Measurements from ENCODE around the gene CERT1. TPM values are rescaled to one million over a fixed set of nuclear protein-coding genes. Genes with fewer than 3 reads are reported as not detected.
"Not testable (repeated sequence)": the region's sequence is repeated elsewhere in the genome, so short reads cannot be mapped to it uniquely, and the experiment has no call there.

CERT1 gene
- total RNA-seq, 1 donor from 2014 or later = 11.7 TPM

GRCh38 chr5:75513841-75514240 is 2.4 kb upstream of the CERT1 start:
- TF ChIP-seq, protein P1, sequence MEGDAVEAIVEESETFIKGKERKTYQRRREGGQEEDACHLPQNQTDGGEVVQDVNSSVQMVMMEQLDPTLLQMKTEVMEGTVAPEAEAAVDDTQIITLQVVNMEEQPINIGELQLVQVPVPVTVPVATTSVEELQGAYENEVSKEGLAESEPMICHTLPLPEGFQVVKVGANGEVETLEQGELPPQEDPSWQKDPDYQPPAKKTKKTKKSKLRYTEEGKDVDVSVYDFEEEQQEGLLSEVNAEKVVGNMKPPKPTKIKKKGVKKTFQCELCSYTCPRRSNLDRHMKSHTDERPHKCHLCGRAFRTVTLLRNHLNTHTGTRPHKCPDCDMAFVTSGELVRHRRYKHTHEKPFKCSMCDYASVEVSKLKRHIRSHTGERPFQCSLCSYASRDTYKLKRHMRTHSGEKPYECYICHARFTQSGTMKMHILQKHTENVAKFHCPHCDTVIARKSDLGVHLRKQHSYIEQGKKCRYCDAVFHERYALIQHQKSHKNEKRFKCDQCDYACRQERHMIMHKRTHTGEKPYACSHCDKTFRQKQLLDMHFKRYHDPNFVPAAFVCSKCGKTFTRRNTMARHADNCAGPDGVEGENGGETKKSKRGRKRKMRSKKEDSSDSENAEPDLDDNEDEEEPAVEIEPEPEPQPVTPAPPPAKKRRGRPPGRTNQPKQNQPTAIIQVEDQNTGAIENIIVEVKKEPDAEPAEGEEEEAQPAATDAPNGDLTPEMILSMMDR (conservative IDR thresholded peaks at IDR 0.05; ENCODE audit: low read depth, low read length) = no peak
- no peak overlapping the region for H3K4me3 ChIP-seq (ENCODE audit: low read depth, low read length)
- no peak for DNase-seq (ENCODE audit: low read depth)

DNA sequence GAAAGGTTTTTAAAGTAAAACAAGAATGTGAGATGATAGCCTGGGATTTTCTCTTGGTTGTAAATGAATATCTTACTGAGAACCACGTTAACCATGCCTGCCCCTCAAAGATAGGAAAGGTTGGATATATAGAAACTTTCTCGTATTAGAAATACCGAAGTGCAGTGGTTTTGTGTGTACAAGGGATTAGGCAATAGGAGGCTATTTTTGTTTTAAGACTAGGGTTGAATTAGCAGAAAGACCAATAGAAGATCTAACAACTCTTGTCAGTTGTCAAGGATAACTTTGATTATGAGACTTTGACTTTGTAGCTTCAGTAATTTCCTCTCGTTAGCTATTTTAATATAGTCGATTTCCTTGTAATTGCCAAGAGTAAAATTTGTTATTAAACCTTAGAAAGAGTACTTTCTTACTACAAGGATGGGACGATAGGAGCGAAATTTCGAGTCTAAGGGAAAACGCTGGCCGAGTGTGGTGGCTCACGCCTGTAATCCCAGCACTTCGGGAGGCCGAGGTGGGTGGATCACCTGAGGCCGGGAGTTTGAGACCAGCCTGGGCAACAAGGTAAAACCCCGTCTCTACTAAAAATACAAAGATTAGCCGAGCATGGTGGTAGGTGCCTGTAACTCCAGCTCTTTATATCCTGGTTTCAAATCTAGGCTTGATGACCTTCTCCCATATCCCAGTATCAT is 1.1 kb upstream of the CERT1 start:
- TF ChIP-seq, protein P1 (conservative IDR thresholded peaks at IDR 0.05; ENCODE audit: low read depth, low read length) = no peak
- peak overlapping the region; percentile 75 for H3K4me3 ChIP-seq (ENCODE audit: low read depth, low read length)
- no peak for DNase-seq (ENCODE audit: low read depth)

GRCh38 chr5:75510836-75511434 is 494 bp downstream of the CERT1 start:
- TF ChIP-seq, protein P1 (conservative IDR thresholded peaks at IDR 0.05; ENCODE audit: low read depth, low read length) = no peak
- H3K4me3 ChIP-seq (ENCODE audit: low read depth, low read length) = peak overlapping the region; percentile 75
- DNase-seq (ENCODE audit: low read depth) = no peak

- TF ChIP-seq, protein P1 (conservative IDR thresholded peaks at IDR 0.05; ENCODE audit: low read depth, low read length) = no peak
- H3K4me3 ChIP-seq (ENCODE audit: low read depth, low read length) = peak overlapping the region; percentile 75
- no peak for DNase-seq (ENCODE audit: low read depth)
Measured at GRCh38 chr5:75510417-75510835, 1.0 kb downstream of the CERT1 start.

GRCh38 chr5:75509956-75510355 is 1.5 kb downstream of the CERT1 start:
- DNase-seq (ENCODE audit: low read depth) = no peak
- peak overlapping the region; percentile 75 for H3K4me3 ChIP-seq (ENCODE audit: low read depth, low read length)
- TF ChIP-seq, protein P1 (conservative IDR thresholded peaks at IDR 0.05; ENCODE audit: low read depth, low read length) = no peak

DNA sequence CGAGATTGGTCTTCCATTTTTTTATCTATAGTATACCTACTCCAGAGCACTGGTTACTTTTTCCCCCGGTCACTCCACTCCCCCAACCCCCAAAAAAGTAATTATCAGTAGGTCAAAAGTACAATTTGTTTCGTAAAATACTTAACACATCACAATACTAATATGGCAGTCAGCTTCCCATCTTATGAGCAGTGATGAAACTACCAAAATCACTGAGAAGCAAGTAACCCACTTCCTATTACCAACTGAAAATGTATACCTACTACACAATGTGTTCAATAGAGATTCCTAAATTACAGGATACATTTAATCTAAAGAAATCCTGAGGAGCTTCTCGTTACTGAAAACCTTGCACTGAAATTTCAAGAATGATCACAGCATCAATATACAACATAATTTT is 1.9 kb downstream of the CERT1 start:
- DNase-seq (ENCODE audit: low read depth) = no peak
- peak overlapping the region; percentile 75 for H3K4me3 ChIP-seq (ENCODE audit: low read depth, low read length)
- TF ChIP-seq, protein P1 (conservative IDR thresholded peaks at IDR 0.05; ENCODE audit: low read depth, low read length) = no peak

DNA sequence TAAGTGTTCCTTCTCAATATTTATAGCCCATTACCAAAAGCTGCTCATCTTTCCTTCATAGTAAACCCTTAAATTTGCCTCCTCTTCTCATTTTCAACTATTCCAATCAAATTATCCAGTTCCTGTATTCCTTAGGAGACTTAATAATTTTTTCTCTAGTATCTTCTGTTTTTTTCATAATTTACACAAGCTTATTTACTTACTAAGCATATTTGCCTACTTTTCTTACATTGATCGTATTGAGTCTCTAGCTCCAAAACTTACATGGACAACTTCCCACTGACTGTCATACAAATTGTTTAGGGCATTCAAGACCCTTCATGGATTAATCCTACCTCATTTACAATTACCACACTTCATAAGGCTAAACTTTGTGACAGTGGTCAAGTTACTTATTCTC is 3.6 kb downstream of the CERT1 start:
- no peak for DNase-seq (ENCODE audit: low read depth)
- no peak overlapping the region for H3K4me3 ChIP-seq (ENCODE audit: low read depth, low read length)
- TF ChIP-seq, protein P1 (conservative IDR thresholded peaks at IDR 0.05; ENCODE audit: low read depth, low read length) = no peak

DNA sequence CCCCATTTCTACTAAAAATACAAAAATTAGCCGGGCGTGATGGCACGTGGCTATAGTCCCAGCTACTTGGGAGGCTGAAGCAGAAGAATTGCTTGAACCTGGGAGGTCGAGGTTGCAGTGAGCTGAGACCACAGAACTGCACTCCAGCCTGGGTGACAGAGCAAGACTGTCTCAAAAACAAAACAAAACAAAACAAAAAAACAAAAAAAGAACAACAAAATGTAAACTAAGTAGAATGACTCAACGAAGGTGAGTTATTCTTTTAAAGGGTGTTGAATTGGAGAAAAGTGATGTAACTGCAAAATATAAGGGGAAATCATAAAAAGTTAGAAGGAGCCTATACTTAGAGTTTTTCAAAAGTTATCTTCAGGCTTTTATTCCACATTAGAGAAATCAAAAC is 6.3 kb downstream of the CERT1 start:
- not testable (repeated sequence) for DNase-seq (ENCODE audit: low read depth); H3K4me3 ChIP-seq (ENCODE audit: low read depth, low read length)

DNA sequence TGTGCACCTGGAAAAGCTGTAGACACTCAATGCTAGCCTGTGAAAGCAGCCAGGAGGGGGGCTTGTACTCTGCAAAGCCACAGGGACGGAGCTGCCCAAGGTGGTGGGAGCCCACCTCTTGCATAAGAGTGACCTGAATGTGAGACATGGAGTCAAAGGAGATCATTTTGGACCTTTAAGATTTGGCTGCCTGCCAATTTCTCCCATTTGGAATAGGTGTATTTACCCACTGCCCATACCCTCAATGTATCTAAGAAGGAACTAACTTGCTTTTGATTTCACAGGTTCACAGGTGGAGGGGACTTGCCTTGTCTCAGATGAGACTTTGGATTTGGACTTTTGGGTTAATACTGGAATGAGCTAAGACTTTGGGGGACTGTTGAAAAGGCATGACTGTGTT is 12.6 kb downstream of the CERT1 start:
- H3K4me3 ChIP-seq (ENCODE audit: low read depth, low read length); DNase-seq (ENCODE audit: low read depth): not testable (repeated sequence)

Data from epithelial cell of proximal tubule (primary cell).